Measurements from ENCODE around the gene VPS54. TPM values are rescaled to one million over a fixed set of nuclear protein-coding genes. Genes with fewer than 3 reads are reported as not detected.

The VPS54 gene, protein sequence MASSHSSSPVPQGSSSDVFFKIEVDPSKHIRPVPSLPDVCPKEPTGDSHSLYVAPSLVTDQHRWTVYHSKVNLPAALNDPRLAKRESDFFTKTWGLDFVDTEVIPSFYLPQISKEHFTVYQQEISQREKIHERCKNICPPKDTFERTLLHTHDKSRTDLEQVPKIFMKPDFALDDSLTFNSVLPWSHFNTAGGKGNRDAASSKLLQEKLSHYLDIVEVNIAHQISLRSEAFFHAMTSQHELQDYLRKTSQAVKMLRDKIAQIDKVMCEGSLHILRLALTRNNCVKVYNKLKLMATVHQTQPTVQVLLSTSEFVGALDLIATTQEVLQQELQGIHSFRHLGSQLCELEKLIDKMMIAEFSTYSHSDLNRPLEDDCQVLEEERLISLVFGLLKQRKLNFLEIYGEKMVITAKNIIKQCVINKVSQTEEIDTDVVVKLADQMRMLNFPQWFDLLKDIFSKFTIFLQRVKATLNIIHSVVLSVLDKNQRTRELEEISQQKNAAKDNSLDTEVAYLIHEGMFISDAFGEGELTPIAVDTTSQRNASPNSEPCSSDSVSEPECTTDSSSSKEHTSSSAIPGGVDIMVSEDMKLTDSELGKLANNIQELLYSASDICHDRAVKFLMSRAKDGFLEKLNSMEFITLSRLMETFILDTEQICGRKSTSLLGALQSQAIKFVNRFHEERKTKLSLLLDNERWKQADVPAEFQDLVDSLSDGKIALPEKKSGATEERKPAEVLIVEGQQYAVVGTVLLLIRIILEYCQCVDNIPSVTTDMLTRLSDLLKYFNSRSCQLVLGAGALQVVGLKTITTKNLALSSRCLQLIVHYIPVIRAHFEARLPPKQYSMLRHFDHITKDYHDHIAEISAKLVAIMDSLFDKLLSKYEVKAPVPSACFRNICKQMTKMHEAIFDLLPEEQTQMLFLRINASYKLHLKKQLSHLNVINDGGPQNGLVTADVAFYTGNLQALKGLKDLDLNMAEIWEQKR
- total RNA-seq, result 12.6 TPM

DNA sequence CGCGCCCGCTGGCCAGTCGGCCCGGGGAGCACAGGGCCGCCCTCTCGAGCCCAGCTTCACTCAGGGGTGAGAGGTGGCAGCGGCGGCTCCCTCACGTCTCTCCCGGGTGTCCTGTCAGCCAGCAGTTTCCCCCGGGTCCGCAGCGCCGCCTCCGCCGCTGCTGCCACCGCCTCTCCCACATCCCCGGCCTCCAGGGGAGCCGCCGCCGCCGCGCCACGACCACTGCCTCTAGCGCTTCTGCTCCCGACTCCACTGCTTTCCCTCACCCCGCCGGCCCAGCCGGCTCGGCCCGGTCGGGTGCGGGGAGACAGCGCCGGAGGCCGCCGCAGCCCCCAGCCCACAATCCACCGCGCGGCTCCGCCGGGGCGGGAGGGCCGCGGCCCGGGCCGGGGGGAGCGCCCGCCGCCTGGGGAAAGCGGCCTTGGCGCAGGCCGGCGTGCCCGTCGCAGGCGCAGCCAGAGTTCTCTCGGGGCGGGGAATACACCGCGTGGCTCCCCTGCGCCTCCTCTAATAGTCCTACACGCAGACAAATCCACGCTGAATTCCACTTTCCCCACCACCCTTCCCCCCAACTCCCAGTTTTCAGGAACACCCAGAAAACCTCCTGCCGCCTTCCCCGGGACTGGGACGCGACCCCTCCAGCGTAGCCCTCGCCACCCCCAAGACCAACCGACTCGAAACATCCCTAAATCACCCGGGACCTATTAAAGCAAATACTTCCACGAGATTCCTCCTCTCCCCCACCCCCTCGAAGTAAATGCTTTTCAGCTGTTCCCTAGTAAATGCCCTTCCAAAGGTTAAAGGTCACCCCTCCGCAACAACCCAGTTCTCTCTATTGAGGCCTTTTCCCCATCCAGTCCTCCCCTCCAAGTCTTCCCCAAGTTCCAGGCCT lies at the start of gene VPS54:
TSS of gene VPS54 (minus strand) at position 346 of the 892 bp plus-strand sequence. CDS start 35,429 bp downstream, outside the sequence.
- ATAC-seq, result peak; percentile 77

DNA sequence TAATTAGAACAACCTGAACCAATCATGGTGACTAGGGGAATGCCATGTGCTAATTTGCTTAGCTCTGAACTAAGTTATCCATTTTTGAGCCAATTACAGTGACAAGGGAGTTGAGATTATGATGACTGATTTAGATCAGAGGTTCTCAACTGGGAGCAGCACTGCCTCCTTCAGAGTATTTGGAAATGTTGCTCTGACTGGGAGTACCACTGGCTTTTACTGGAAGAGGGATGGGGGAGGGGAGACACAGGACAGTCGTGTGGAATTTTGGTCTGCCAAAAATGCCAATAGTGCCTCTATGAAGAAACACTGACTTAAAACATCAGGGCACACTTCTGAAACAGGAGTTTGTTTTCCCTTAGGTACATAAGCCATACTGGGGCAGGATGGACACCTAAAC lies 48.1 kb upstream of the VPS54 start:
- no peak for ATAC-seq

DNA sequence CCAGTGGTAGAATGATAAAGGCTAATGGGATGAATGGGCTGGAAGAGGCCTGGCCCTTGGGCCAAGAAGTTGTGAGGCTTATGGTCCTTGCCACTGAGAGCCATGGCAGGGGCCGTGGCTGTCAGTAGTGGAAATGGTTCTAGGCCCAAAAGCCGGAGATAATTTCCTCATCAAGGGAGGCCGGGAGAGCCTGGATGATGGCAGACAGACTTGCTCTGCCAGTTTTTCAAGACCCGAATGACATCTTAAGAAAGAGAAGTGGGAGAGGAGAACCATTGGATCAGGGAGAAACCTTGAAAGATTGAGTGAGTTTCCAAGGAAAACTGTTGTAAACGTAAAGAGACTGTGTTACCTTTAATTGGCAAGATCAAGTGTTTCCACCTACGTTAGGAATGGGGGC lies 46.3 kb upstream of the VPS54 start:
- ATAC-seq, result peak; percentile 18

DNA sequence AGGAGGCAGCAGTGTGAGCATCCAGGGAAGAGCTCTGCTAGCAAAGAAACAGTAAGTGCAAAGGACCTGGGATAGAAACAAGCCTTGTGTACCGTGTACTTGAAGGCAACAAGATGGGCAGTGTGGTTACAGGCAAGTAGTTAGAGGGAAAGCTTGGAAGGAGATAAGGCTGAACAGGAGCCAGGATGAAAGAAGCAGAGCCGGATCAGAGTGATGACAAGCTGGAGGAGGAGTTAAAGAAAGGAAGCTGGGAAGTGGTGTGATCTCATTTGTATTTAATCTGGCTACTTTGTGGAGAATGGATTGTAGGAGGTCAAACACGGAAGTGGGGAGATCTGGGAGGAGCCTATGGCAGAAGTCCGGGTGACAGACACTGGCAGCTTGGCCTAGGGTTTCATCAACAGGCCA lies 44.7 kb upstream of the VPS54 start:
- peak; percentile 72 for ATAC-seq

DNA sequence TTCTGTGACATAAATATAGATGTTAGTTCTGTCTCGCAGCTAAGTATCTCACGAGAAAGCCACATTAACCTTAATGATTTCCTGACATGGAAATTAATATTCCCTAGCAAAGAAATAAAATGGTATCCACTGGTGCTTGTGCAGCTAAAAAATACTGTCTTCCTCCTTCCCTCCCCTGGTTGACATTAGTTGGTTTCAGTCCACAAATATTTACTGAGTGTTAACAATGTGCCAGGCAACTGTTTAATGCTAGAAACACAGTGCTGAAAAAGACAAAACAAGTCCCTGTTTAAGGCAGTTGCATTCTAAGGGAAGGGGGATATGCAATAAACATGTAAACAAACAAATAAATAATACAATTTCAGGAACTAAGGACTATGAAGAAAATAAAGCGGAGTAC lies 44.2 kb upstream of the VPS54 start:
- no peak for ATAC-seq

DNA sequence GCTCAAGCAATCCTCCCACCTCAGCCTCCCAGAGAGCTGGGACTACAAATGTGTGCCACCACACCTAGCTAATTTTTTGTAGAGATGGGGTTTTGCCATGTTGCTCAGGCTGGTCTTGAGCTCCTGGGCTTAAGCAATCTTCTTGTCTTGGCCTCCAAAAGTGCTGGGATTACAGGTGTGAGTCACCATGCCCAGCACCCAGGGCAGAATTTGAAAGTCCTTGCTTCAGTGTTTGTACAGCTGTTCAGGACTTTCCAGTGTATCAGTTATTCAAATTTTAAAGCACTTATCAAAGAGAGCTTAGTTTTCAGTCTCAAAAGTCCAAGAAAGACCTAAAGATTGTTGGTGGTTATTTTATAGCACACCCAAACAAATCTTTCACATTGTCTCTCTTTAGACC lies 43.6 kb upstream of the VPS54 start:
- ATAC-seq, result peak; percentile 58

DNA sequence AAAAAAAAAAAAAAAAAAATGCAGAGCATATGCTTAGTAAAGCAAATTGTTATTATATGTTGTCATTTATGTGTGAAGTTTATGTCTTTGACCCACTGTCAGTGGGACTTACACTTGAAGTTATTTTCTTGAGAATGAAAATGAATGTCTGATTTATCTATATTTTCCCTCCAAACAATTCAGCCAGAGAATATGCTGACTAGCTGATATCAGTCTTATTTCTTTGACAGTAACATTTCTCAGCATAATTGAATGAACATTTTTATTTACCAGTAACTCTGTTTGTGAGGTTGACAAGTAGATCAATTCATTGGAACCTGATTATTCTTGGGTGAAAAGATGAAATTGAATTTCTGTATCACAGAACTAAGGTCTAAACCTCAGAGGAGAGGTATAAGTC lies 40.0 kb upstream of the VPS54 start:
- no peak for ATAC-seq

DNA sequence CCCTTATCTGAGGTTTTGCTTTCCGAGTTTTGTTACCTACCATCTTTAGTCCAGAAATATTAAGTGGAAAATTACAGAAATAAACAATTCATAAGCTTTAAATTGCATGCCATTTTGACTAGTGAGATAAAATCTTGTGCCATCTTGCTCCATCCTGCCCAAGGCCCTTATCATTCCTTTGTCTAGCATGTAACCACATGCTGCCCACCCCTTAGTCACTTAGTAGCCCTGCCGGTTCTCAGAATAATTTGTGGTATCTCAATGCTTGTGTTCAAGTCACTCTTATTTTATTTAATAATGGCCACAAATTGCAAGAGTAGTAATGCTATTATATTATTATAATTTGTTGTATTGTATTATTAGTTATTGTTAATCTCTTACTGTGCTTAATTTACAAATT lies 36.8 kb upstream of the VPS54 start:
- ATAC-seq, result peak; percentile 41

DNA sequence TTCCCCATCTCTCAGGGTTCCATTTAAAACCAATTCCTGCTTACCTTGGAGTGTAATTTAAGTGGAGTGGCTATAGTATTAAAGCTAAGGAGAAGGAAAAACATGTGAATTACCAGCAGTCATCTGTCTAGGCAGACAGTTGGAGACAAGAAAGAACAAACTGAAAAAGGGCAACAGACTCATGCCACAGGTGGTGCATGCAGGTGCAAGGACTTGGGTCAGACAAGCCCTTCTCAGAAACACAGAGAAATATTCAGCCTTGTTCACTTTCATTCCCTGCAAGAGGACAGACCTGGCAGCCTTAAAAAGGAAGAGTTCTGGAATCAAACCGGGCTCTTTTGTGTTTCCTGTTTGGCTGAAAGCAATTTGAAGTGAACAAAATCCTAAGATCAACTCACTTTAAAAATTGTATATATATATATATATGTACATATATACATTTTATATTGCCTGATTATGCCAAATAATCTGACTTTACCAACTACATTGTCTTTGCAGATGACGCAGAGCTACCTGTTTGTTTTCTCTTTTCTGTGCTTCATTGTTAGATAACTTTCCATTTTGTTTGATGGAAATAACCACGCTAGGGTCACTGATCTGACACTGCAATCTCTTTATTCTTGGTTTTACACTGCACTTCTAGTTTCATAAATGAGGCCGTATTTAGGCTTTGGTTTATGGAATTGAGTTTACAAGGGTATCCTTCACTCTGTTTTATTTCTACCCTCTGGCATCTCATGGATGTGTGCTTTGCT lies 35.1 kb upstream of the VPS54 start:
- ATAC-seq, result no peak

DNA sequence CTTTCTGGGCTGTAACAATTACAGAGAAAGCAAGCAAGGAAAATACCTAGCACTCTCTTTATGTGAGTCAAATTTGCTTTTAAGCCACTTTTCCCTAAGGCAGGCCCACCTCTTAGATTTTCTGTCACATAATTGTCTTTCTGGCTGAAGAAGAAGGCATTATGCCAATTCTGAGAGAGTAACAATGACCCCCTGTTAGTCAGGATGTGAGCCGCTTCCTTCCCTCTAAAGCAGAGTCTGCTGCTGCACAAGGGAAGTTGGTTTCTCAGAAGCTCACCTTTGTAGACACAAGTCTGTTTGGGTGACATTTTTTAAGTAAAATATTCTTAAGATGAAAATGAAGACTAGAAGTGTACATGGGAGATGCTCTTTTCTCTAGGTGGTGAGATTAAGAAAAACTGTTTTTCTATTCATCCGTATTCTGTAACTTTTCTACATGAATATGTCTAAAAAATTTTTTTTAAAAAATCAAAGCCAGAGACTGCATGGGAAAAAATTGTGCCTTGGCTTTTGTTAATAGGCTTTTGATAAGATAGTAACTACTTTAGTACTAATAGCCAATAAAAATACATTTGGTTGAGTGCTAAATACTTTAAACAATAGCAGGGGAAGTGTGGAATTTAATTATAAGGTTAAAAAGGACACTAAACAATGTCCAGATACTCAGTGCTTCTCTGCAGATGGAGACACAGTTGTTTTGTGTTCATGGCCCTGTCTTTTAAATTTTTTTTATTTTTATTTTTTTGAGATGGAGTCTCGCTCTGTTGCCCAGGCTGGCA lies 33.4 kb upstream of the VPS54 start:
- ATAC-seq, result no peak

DNA sequence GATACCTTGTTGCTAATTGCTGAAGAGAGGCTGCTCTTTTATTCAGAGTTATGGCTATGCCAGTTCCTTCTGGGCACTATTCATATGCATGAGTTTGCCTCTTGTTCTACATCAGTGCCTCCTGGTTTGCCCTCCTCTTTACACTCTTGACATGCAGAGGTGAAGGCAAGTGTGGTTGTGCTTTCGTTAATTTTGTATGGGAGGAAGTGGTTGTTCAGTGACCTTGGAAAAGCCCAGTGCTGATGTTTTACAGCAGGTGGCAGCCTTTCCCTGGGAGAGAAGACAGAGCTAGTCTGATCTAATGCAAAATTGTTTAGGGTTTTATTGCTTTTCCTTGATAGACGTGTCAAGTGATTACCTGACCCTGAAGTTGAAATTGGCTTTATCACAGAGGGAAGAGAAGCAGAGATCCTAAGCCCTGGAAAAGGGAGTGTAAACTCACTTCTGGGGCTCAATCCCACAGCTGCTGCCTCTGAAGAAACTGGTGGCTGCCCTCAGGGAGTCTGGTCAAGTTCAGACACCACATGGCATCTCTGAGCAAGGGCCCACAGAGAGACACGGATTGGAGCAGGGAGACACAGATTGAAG lies 30.5 kb upstream of the VPS54 start:
- peak; percentile 91 for ATAC-seq

DNA sequence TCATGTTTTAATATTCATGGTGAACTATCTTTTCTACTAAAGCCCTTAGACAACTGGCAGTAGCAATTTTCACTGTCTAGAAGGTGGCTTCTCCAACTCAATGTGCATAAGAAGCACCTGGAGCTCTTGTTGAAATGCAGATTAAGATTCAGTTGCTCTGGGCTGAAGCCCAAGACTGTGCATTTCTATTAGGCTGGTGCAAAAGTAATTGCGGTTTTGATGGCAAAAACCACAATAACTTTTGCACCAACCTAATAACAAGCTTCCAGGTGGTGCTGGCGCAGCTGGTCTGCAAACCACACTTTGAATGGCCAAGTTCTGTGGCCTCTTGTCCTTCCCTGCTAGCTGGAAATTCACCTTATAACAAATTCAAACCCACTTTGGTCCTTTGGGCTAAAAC lies 26.7 kb upstream of the VPS54 start:
- no peak for ATAC-seq

DNA sequence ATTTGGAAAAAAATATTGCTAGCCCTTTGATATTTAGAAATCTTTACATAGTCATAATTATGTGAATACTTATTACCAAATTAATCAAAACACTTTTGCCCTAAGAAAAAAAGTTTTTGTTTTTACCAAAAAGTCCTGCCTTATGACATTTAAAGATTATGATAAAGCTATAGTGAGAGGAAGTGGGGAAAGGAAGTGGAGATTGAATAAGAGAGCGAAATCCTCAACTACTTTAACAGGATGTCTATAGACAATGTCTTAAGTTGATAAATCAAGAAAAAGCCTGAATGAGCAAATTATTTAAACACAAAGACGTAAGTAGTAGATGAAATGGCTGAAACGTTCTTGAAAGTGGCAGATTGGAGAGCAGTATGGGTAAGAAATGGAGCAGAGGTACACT lies 20.9 kb upstream of the VPS54 start:
- no peak for ATAC-seq

DNA sequence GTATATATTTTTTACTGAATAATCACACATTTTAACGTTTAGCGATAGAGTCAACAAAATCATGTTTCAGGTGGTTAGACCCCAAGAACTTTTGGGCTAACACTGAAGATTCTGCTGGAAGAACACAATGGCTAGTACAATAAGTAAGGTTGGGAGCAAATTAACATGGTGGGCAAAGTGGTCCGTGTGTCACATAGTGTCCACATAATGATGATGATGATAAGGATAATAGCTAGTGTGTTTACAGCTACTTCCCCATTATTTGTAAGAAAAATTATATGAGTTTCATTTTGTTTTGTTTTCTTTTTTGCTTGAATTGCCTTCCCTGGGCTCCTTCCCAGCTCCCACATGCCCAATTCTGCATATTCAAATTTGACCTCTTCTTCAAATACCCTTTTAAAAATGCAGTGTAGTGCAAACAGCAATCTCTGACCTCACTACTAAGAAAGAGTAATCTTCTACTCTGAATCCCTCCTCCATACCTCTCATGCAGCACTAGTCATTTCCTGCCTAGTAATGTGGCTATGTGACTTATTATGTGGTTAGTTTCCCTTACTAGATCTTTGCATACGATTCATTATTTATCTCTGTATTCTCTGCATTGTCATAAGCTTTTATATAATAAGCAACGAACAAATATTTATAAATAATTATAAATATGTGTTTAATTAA lies 16.9 kb upstream of the VPS54 start:
- ATAC-seq, result no peak

DNA sequence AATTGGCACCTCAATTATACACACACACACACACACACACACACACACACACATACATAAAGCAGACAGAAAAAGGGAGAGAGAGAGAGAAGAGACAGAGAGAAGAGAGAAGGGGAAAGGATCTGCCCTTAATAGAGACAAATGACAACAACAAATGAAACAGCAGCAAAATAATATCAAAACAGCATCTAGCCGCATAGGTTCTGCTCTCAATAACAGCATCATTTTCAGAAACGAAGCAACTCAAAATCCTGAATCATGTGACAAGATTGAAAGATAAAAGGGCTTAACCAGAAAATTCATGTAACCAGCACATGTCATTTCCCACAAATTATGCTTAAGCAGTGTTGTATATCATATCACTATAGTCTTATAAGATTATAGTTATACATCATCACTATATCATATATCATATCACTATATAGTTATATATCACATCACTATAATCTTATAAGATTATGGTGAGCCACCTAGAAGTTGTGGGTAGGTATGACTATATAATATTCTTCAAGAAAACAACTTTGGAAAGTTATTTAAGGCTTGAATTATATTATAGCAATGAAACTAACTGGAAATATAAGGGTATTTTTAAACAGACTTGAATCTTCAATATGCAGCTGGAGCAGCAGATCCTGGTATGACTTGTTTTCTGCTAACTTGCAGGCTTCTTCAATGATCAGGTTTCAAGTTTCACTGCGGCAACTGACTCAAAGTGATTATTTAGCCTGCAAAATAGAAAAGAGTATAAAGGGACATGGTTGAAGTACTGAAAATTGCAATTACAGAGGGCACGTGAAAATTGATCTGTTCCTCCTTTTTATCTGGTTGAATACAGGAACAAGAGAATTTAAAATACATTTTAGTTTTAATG lies 16.1 kb upstream of the VPS54 start:
- ATAC-seq, result no peak

DNA sequence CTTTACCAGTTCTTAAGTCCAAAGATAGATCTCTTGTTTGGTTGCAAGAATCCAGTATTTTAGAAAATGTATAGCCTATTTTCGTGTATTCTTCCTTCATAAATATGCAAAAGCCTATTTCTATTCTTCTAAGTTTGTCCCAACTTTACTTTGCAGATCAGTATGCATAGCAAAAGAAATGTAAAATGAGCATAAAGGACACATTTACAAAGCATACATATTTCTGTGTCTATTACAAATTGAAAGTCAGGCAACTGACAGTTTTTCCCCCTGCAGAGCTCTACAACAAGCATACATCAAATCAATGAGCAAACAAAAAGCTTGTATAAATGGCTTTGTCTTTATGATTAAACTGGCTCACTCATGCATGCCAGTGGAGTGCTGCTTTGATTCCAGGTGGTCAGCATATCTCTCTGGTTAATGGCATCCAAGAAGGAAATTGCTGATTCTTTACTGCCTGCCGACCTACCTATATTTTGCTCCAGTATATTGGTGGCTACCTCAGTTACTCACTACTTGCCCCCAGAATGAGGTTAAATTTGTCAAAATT lies 10.0 kb upstream of the VPS54 start:
- ATAC-seq, result no peak

DNA sequence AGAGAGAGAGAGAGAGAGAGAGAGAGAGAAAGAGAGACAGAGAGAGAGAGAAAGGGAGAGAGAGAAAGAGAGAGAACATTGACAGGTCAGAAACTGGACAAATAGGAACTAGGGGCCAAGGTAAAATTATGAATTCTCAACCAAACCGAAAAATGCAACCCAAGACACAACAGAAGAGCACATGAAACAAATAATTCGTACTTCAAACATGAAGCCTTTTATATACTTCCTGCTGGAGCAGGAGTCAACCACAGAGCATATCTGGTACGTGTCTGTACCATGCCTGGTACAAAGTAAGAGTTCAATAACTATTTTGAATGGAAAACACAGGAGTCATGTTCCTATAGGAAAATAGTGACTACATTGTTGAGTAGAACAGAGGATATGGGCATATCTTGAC lies 6.5 kb upstream of the VPS54 start:
- no peak for ATAC-seq

DNA sequence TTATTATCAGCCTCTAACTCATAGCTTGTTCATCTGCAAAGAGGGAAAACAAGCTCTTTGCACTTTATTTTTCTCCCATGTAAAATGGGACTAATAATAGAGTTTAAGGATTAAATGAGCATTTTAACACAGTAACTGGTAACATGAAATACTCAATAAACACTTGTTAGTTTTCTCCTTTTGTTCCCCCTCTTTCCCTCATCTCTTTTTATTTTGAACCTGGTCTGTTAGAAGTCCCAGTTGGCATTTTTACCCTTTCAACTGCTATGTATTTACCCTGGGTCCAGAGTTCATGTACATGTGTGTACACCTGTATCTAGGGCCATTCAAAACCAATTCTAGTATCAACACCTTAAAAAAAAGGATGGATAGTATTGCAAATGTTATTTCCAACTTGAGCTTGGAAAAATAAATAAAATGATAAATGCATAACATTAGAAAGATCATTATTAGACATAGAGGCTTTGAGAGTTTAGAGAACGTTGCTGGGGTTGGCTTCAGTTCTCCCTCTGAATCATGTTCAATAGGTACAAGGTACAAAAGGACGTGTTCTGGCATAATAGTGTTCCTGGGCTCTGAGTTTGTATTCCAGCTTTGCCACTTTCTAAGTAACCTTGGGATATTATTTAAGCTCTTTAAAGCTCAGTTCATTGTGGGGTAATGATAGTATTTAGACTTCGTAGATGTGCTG lies 5.2 kb upstream of the VPS54 start:
- peak; percentile 55 for ATAC-seq
